Inflammatory macrophage treated with lipopolysaccharide for 4 hours (primary cell): Measurements from ENCODE around the gene TYROBP.
"Not testable (repeated sequence)": the region's sequence is repeated elsewhere in the genome, so short reads cannot be mapped to it uniquely, and the experiment has no call there.

Experiments
- DNase-seq: peaks from one replicate; pipeline ENCODE4 v3.0.0-alpha.2; 2020

TYROBP gene

GRCh38 chr19:35908010-35908441 is at the start of gene TYROBP:
TSS of gene TYROBP (minus strand) at chr19:35908295. CDS start at chr19:35908228, 67 bp downstream.
- DNase-seq: peak; percentile 77

- not testable (repeated sequence) for DNase-seq
These were observed 49.3 kb upstream of the TYROBP start for GRCh38 chr19:35957411-35957810.

GRCh38 chr19:35955881-35956634 is 48.0 kb upstream of the TYROBP start:
- DNase-seq: no peak

GRCh38 chr19:35949131-35949530 is 41.0 kb upstream of the TYROBP start:
- DNase-seq: no peak

GRCh38 chr19:35946203-35946602 is 38.1 kb upstream of the TYROBP start:
- DNase-seq: no peak

GRCh38 chr19:35945121-35945790 is 37.2 kb upstream of the TYROBP start:
- DNase-seq: no peak

GRCh38 chr19:35944556-35944955 is 36.5 kb upstream of the TYROBP start:
- no peak for DNase-seq

- DNase-seq: no peak
These were observed 35.5 kb upstream of the TYROBP start for GRCh38 chr19:35943321-35944301.

GRCh38 chr19:35942235-35942634 is 34.1 kb upstream of the TYROBP start:
- DNase-seq: no peak

- no peak for DNase-seq
These were observed 32.7 kb upstream of the TYROBP start for GRCh38 chr19:35940839-35941238.

- DNase-seq: no peak
These were observed 32.1 kb upstream of the TYROBP start for GRCh38 chr19:35940078-35940775.

- DNase-seq: no peak
These were observed 31.4 kb upstream of the TYROBP start for GRCh38 chr19:35939307-35940077.

- DNase-seq: no peak
These were observed 30.5 kb upstream of the TYROBP start for GRCh38 chr19:35938282-35939224.

- DNase-seq: no peak
These were observed 29.5 kb upstream of the TYROBP start for GRCh38 chr19:35937345-35938281.

- DNase-seq: no peak
These were observed 28.7 kb upstream of the TYROBP start for GRCh38 chr19:35936738-35937268.

GRCh38 chr19:35935911-35936737 is 28.0 kb upstream of the TYROBP start, which contains the start of gene LRFN3:
TSS of gene LRFN3 (plus strand) at chr19:35936374. CDS start at chr19:35939426, 3,052 bp downstream.
- DNase-seq: no peak

- DNase-seq: no peak
These were observed 24.3 kb upstream of the TYROBP start for GRCh38 chr19:35932291-35932936.

- DNase-seq: no peak
These were observed 23.7 kb upstream of the TYROBP start for GRCh38 chr19:35931874-35932202.
